AG20443 (cell line): Measurements from ENCODE around the gene ELL.
"Not testable (repeated sequence)": the region's sequence is repeated elsewhere in the genome, so short reads cannot be mapped to it uniquely, and the experiment has no call there.

Source experiments
- DNase-seq: peaks from one replicate; pipeline ENCODE4 v3.0.0; 2012; ENCODE audit warnings: low spot score, mixed read lengths

The ELL gene

DNA sequence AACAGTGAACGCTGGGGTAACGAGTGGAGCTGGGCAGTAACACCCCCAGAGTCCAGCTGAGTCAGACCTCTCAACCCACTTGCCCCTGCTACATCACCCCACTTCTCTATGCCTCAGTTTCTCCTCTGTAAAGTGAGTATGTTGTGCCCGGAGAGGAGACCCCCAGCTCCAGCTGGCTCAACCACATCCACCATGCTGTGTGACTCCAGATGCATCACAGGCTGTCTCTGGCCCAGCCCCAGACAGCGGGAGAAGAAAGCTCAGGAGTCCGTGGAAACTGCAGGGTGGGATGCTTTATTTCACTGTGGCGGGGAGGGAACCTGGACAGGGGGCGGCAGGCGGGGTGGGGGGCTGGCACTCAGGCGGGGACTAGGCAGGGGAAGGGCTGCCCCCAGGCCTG, 9.6 kb upstream of the ELL start:
- no peak for DNase-seq

DNA sequence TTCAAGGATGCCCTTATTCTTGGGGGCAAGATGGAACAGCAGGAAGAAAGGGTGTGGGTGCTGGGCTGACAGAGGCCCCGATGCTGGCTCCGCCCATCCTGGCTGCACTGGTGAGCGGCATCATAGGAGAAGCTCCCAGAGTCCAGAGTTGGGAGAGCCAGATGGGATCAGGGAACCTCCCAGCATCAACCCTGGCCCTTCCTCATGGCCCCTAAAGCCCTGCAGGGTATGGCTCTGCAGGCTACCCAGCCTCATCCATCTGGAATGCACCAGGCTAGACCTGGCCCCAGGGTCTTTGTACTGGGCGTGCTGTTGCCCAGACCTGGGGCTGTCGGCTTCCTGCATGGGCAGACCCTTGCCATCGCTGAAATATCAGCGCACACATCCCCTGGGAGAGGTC, 7.9 kb upstream of the ELL start:
- peak; percentile 37 for DNase-seq

DNA sequence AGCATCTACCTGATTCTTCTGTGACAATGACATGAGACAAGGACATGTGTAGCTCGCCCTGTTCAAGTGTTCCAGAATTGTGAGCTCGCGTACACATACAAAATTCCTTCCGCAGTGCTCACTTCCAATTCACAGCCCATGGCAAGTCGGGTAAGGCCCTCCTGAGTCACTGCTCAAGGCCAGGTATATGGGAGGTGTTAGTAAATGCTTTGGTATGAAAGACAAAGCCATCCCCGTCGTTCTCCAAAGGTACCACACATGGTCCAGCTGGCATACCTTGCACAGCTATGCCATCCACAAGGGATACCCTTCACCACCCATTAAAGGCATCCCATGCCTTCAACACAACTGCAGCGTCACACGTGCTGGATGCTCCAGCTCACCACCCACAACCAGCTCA, 4.4 kb upstream of the ELL start:
- DNase-seq: no peak

DNA sequence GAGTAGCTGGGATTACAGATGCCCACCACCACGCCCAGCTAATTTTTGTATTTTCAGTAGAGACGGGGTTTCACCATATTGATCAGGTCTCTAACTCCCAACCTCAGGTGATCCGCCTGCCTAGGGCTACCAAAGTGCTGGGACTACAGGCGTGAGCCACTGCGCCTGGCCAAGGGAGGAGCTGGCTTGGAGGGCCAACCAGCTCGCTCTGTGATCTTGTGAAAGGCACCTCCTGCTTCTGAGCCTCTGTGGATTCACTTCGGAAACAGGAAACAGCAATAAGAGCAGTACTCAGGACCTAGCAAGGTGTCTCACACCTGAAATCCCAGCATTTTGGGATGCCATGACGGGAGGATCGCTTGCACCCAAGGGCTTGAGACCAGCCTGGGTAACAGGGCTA, 2.0 kb upstream of the ELL start:
- no peak for DNase-seq

DNA sequence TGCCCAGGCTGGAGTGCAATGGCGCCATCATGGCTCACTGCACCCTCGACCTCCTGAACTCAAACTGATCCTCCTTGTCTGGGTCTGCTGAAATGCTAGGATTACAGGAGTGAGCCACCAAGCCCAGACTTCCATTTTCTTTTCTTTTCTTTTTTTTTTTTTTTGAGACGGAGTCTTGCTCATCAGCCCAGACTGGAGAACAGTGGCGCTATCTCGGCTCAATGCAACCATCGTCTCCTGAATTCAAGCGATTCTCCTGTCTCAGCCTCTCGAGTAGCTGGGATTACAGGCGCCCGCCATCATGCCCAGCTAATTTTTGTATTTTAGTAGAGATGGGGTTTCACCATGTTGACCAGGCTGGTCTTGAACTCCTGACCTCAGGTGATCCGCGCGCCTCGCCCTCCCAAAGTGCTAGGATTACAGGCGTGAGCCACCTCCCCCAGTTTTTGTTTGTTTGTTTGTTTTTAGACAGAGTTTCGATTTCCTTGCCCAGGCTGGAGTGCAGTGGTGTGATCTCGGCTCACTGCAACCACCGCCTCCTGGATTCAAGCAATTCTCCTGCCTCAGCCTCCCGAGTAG, 1.1 kb upstream of the ELL start:
- not testable (repeated sequence) for DNase-seq

DNA sequence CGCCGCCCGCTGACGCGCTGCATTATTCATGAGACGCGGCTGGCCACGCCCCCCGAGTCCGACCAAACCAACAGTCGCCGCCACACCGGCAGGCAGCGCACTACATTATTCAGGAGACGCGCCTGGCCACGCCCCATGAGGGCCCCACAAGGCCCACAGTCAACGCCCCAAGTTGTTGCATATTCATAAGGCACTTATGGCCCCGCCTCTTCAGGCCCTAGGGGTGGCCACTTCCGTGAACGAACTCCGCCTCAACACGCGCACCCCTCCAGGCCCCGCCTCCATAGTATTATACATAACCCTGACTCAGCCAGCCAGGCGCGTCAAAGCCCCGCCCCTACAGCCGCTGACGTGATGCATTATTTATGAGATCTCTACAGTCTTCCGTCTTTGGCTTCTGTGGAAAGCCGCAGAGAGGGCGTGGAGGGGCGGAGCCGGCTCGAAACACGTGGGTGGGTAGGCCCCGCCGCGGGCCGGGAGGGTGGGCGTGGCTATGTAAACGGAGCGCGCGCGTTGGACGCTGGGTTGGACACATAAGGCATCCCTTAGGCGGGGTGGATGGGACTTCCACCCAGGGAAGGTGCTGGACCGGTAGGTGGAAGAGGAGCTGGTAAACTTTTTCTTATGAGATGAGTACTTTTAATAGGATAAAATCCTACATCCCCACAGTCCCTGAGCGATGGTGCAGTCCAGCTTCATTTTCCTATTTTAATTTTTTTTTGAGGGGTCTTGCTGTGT, 423 bp upstream of the ELL start:
- DNase-seq: peak; percentile 98

DNA sequence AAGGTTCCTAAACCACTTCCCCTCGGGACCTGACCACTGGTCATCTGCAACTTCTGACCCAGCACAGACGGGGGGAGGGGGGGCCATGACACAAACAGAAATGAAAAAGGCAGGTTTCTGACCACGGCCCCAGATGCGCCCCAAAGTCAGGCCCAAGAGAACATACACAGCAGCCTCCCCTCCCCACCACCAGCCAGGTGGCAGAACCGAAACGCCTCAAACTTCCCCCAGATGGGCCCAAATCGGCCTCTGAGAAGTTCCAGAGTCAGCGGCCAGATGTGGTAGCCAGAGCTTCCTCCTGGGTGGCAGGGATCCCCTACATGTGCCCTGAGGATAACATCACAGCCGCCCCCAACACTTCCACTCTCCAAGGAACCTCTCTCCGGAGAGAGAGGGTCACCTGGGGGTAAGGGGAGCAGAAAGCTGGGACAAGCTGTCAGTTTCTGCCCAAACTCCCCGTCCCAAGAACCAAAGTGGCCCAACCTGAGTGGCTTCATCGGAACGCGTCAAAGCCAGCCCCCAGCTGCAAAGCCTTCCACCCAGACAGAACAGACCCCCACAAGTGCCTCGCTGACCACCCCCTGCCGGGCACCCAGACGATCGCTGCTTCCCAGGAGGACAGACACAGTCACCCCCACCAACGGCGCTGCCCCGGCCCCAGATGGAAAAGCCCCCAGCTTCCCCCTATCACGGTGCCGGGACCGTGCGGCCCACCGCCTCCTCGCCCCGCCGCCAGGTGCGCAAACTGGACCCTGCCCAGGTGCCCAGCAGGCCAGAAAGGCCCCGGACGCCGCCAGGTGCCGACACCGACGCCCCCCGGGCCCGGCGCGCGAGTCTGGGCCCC, 800 bp downstream of the ELL start:
- no peak for DNase-seq

DNA sequence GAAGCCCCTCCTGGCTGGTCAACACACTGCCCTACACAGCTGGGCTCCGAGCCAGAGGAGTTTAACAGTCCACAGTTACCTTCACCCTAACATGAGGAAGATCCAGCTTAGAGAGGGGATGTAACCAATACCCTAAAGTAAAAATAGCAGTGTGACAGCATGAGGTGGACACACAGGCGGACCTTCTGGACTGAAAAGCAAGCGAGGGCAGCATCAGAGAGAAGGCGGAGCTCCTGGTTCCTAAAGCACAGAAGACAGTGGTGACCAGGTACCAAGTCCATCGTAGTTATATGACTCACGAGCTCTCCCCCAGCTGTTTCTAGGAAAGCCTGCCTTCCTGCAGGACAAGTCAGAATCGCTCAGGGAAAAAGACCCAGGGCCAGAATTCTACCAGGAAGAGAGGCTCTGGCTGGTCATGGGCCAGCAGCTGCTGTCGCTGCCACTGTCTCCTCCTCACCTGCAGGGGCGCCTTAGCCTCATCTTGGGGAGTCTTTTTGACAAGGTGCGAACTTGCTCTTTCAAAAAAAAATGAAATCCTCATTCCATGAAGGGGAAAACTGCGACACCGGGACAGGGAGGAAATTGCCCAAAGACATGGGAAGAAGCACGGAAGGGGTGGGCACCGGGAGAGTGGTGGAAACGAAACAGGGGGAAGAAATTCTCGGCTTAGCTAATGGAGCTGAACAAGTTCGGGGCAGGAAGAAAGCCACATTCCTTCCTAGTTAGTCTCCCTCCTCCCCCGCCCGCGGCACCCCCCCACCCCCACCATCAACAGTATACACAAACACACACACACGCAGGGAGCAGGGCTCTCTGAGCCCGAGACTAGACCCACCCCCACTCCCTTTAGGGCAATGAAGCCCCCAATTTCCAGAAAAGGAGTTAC, 1.7 kb downstream of the ELL start:
- peak; percentile 77 for DNase-seq

DNA sequence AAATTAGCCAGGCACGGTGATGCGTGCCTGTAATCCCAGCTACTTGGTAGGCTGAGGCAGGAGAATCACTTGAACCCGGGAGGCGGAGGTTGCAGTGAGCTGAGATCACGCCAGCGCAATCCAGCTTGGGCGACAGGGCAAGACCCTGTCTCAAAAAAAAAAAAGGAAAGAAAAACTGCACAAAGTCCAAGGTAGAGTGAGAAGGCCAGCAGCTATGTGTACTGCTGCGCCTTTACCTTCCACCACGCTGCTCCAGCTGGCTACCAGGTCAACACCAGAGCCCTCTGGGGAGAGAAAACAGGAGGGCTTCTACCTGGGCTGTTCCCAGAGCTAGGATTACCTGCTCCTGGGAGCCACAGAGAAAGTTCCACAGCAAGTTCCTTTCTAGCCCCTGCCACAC, 3.2 kb downstream of the ELL start:
- DNase-seq: no peak

DNA sequence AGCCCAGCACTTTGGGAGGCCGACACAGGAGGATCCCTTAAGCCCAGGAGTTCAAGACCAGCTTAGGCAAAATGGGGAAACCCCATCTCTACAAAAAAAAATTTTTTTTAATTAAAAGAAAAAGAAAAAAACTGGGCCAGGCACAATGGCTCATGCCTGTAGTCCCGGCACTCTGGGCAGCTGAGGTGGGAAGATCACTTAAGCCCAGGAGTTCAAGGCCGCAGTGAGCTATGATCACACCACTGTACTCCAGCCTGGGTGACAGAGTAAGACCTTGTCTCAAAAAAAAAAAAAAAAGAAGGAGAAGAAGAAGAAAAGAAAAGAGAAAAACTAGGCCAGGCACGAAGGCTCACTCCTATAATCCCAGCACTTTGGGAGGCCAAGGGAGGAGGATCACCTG, 4.3 kb downstream of the ELL start:
- DNase-seq: no peak

DNA sequence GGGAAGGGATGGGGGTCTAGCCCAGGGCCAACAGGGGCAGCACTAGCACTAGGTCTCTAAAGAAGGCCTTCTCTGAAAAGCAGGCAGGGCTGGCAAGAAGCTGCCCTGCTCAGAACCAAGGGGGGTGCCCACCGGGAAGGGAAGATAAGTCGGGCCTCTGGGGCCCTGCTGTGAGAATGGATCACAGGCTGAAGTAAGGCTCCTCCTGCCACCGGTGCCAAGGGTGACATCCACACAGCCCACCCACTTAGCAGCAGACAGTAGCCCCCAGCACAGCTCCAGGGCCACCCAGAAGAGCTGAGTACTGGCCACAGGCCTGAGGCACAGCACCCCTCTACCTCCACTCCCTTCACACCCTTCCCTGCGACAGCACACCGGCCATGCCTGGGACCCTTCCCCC, 5.9 kb downstream of the ELL start:
- no peak for DNase-seq

DNA sequence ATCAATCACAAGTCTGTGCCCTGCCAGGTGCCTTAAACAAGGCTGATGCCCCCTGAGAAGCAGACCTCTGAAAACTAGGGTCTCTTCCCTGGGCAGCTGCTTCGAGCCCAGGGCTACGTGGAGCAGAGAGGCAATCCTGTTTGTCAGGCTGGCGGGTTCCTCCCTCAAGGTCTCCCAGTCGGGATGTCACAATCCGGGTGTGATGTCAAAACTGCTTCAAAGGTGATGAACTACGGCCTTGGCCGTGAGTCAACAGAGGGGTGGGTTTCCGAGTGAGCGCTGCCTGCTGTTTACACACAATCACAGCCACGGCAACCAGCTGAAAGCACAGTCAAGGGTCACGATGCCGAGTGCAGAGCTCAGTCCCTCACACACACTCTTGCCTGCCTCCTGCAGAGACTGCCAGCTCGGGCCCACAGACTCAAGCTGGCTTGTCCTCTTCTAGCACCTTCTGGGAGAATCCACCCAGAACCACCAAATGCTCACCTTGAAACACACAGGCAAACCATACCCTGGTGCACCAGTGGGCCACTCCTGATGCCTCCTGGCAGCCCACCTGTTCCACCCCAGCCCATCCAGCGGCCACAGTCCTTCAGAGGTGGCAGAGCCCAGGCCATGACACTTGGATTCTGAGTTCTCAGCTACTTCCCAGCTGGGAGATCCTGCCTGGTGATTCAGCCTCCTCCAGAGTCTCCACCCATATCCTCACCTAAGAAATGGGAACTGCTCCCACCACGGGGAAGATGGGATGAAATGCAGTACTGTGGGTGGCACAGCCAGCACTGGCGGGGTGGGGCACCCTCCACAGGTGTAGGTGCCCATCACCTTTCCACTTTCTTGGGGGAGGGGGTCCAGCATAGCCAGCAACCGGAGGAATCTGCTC, 6.8 kb downstream of the ELL start:
- no peak for DNase-seq

DNA sequence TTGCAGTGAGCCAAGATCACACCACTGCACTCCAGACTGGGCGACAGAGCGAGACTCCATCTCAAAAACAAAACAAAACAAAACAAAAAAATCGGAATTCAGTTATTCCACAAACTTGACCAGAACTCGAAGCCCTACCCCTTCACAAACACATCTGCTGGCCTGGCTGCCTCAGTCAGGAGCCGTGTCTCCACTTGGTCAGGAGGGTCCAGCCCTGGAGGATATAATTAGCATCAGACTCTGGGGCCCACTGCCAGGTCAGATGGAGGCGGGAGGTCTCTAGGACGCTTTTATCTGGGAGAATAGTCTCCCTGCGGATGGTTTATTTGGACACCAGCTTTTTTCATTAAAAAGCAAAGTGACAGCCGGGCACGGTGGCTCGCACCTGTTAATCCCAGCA, 8.0 kb downstream of the ELL start:
- DNase-seq: peak; percentile 56

DNA sequence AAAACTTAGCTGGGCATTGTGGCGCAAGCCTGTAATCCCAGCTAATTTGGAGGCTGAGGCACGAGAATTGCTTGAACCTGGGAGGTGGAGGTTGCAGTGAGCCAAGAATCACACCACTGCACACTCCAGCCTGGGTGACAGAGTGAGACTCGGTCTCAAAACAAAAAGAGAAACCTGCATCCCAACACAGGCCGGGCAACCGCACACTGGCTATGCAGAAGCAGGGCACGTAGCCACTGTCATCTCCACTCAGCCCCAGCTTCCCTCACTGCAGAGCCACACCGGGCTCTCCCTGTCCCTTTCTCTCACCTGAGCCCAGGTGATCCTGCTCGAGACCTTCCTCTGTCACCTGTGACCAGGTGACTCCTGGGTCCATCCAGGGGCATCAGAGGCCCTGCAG, 11.7 kb downstream of the ELL start:
- DNase-seq: no peak

DNA sequence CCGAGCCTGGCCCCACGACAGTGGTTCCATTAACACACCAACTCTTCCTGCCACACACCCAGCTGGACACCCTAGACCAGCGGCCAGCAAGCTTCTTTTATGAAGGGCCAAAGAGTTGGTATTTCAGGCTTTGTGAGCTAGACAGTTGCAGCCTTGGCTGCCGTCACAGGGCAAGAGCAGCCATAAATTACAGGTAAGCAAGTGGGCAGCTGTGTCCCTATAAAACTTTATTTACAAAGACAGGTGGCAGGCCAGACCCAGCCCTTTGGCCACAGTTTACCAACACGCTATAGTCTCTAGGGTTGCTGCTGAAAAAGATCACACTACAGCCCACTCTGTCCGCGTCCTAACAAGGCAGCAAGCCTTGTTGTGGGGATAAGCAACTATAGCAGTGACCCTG, 13.3 kb downstream of the ELL start:
- DNase-seq: no peak

DNA sequence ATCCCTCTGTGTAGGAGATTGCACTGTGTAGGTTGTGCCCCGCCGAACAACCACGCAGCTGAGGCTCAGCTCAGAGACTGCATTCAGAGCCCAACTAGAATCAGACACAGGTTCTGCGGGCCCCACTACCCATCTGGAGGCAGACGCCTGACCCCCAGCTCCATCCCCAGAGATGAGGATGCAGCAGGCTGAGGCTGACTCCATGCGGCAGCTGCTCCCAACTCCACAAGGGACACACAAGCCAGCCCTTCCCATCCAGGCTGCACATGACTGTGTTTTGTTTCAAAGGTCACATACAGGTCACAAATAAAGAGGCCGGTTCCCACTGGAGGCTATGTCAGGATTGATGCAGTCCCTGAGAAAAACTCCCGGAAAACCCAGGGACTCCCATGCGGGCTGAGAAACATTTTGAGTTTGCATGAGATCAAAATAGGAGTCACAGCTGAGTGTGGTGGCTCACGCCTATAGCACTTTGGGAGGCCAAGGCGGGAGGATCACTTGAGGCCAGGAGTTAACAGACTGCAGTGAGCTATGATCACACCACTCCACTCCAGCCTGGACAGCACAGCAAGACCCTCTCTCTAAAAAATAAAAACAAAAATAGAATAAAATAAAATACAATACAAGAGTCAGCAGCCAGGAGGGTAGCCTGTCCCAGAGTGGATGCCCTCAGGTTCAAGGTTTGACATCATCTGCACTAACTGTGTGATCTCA, 14.0 kb downstream of the ELL start:
- DNase-seq: no peak

DNA sequence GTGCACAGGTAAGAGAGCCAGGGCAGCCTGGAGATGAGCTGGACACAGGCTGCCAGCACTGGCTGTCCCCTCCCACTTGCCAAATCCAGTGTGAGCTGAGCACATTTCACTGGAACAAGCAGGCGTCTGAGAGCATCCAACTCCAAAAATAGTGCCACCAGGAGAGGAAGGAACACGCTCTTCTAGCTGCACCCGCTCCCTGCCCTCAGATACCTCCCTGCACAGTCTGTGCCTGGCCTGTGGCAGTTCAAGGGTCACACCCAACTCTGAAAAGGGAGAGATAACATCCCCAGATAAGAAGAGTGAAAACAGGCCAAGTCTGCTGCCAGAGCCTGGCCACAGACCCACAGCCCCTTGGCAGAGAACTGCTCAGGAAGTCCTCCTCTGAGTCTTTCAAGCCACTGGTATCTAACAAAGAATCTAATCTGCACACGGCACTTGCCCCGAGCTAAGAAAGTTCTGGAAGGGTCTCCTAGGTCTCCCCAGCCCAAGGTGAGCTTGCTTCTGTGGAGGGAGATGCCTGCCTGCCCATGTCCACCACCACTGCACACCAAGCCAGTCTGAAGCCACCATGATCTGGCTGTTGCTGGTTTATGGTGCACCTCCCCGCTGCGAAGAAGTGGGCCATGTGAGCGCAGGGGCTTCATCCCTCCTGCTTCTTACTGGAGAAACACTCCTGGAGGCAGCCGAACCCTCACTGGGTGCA, 14.7 kb downstream of the ELL start:
- DNase-seq: no peak

DNA sequence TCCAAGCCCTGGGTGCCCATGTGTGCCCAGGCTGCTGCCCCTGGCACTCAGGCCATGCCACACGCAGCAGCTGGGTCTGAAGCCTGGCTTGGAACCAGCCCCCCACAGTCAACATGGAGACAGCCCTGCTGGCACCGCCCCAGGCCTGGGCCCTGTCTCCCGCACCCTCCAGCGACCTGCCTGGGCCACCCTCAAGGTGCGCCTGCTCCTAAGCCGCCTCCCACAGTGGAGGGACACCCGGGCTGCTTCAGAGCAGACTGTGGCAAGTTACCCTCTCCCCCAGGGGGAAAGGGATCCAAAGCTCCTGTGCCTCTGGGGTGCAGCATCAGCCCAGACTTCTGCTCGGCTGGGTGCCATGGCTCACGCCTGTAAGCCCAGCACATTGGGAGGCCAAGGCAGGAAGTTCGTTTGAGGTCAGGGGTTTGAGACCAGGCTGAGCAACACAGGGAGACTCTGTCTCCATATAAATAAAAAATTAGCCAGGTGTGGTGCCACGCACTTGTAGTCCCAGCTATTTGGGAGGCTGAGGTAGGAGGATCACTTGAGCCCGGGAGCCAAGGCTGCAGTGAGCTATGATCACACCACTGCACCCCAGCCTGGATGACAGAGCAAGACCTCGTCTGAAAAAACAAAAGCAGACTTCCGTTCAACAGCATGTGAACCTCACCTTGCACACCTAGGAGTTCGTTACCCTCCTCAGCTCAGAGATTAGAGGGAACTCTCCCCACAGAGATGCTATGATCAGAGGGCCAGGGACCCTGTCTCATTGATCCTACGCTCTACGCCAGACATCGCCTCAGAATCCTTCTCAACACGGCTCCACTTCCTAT, 15.6 kb downstream of the ELL start:
- DNase-seq: no peak
